PC-9 (cell line): ENCODE measurements around the gene ATG9A.

Source experiments
- EZH2 ChIP-seq: fragments of 200-600 bp; sonication (generic); IDR thresholded peaks from 2 replicates; pipeline ENCODE4 v1.8.0; 2017; ENCODE audit warnings: antibody characterized with exemption, low read depth
- TF ChIP-seq, protein P1 (sequence below): fragments of 200-600 bp; sonication (generic); conservative IDR thresholded peaks from 2 replicates; pipeline ENCODE4 v1.6.1; 2017; ENCODE audit warnings: mixed run types, antibody characterized with exemption, mild to moderate bottlenecking, moderate library complexity

DNA sequence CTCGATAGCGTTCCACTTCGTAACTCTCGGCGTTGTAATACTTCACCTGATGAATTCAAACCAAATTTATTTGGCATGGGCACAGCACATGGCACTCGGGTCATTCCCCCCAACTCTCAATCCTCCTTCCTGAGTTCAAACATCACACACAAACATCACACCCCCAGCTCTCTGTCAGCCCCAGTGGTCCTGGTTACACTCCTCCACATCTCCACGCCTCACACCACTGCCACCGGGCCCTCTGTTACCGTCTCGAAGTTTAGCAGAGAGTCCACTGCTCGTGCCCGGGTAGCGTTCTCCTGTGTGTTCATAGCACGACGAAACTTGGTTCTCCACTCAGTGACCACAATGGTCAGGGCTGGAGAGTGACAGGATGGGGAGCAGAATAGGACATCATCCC, 15.3 kb downstream of the ATG9A start:
- TF ChIP-seq, protein P1, sequence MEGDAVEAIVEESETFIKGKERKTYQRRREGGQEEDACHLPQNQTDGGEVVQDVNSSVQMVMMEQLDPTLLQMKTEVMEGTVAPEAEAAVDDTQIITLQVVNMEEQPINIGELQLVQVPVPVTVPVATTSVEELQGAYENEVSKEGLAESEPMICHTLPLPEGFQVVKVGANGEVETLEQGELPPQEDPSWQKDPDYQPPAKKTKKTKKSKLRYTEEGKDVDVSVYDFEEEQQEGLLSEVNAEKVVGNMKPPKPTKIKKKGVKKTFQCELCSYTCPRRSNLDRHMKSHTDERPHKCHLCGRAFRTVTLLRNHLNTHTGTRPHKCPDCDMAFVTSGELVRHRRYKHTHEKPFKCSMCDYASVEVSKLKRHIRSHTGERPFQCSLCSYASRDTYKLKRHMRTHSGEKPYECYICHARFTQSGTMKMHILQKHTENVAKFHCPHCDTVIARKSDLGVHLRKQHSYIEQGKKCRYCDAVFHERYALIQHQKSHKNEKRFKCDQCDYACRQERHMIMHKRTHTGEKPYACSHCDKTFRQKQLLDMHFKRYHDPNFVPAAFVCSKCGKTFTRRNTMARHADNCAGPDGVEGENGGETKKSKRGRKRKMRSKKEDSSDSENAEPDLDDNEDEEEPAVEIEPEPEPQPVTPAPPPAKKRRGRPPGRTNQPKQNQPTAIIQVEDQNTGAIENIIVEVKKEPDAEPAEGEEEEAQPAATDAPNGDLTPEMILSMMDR, result no peak
- no peak for TF ChIP-seq EZH2
